GM06990 (cell line): Measurements from ENCODE around the gene DEFB129.
"Not testable (repeated sequence)": the region's sequence is repeated elsewhere in the genome, so short reads cannot be mapped to it uniquely, and the experiment has no call there.

ENCODE experiments used
- DNase-seq: peaks from one replicate; pipeline ENCODE4 v3.0.0-alpha.2; 2011; ENCODE audit not compliant: insufficient read length; ENCODE audit errors: extremely low read depth
- H3K27me3 ChIP-seq: replicated peaks from 2 replicates; pipeline ENCODE4 v1.6.0; 2011; ENCODE audit warnings: low read length; ENCODE audit not compliant: control insufficient read depth, insufficient read depth
- H3K36me3 ChIP-seq: 2 replicates; pipeline ENCODE4 v1.5.1; 2011; ENCODE audit warnings: low read length; ENCODE audit not compliant: control insufficient read depth, insufficient read depth
- H3K4me3 ChIP-seq: replicated peaks from 2 replicates; pipeline ENCODE4 v1.5.1; 2011; ENCODE audit warnings: low read depth, mild to moderate bottlenecking, control low read depth, low read length
- CTCF ChIP-seq: IDR thresholded peaks from 2 replicates; pipeline ENCODE4 v1.5.1; 2011; ENCODE audit warnings: low read length, control low read depth, mild to moderate bottlenecking, inconsistent platforms; ENCODE audit not compliant: insufficient read depth, poor library complexity, severe bottlenecking

Gene DEFB129

GRCh38 chr20:237929-238328 is 10.9 kb downstream of the DEFB129 start:
- H3K36me3 ChIP-seq = no peaks in the 10 kb centered on the region
- no peaks in the 10 kb centered on the region for H3K27me3 ChIP-seq
- DNase-seq = peak; percentile 7
- H3K4me3 ChIP-seq = no peak overlapping the region
- TF ChIP-seq CTCF = no peak

GRCh38 chr20:242905-243304 is 15.8 kb downstream of the DEFB129 start:
- Histone ChIP-seq H3K27me3 (no peaks in the 10 kb centered on the region), H3K4me3 (no peak overlapping the region), H3K36me3 (no peaks in the 10 kb centered on the region)
- TF ChIP-seq CTCF = no peak
- no peak for DNase-seq

GRCh38 chr20:251354-251753 is 24.3 kb downstream of the DEFB129 start:
- TF ChIP-seq CTCF = no peak
- H3K4me3 ChIP-seq = no peak overlapping the region
- H3K27me3 ChIP-seq = no peaks in the 10 kb centered on the region
- no peak for DNase-seq
- H3K36me3 ChIP-seq = no peaks in the 10 kb centered on the region

- Histone ChIP-seq H3K27me3 (no peaks in the 10 kb centered on the region), H3K36me3 (no peaks in the 10 kb centered on the region), H3K4me3 (no peak overlapping the region)
- no peak for TF ChIP-seq CTCF
- no peak for DNase-seq
Observed at GRCh38 chr20:252801-253200, 25.7 kb downstream of the DEFB129 start.

GRCh38 chr20:253447-253846 is 26.4 kb downstream of the DEFB129 start:
- H3K36me3 ChIP-seq, DNase-seq, H3K27me3 ChIP-seq, H3K4me3 ChIP-seq: not testable (repeated sequence)

- H3K27me3 ChIP-seq = no peaks in the 10 kb centered on the region
Observed at GRCh38 chr20:257419-257818, 30.4 kb downstream of the DEFB129 start, which contains the start of gene DEFB132. TSS of gene DEFB132 (plus strand) at chr20:257724. CDS start at chr20:257779, 55 bp downstream.

More at GRCh38 chr20:257419-257818, 30.4 kb downstream of the DEFB129 start, which contains the start of gene DEFB132:
- no peaks in the 10 kb centered on the region for H3K36me3 ChIP-seq
- no peak for DNase-seq
- TF ChIP-seq CTCF = no peak
- no peak within 1 kb of the TSS for H3K4me3 ChIP-seq
